GM18873 (cell line): ENCODE measurements around the gene CASP7.
"Not testable (repeated sequence)": the region's sequence is repeated elsewhere in the genome, so short reads cannot be mapped to it uniquely, and the experiment has no call there.

Experiments
- ATAC-seq: cut with Tn5 transposase; IDR thresholded peaks from one replicate; pipeline ENCODE4 v1.9.1; 2021; ENCODE audit warnings: mild to moderate bottlenecking, moderate library complexity, moderate number of reproducible peaks; ENCODE audit not compliant: unreplicated experiment, low FRiP score

Gene CASP7

GRCh38 chr10:113679463-113680189 is at the start of gene CASP7:
Gene CASP7, plus strand, starts transcription at chr10:113679912. Its CDS starts 17,582 bp downstream, at chr10:113697494.
- ATAC-seq, result peak; percentile 46

- ATAC-seq, result no peak
These were observed 48.7 kb upstream of the CASP7 start for GRCh38 chr10:113630929-113631533.

- no peak for ATAC-seq
These were observed 47.9 kb upstream of the CASP7 start for GRCh38 chr10:113631684-113632367.

GRCh38 chr10:113639966-113640365 is 39.7 kb upstream of the CASP7 start:
- no peak for ATAC-seq

GRCh38 chr10:113641702-113642101 is 38.0 kb upstream of the CASP7 start:
- no peak for ATAC-seq

- ATAC-seq, result no peak
These were observed 36.5 kb upstream of the CASP7 start for GRCh38 chr10:113643183-113643582.

GRCh38 chr10:113644185-113645120 is 35.3 kb upstream of the CASP7 start:
- no peak for ATAC-seq

- no peak for ATAC-seq
These were observed 33.1 kb upstream of the CASP7 start for GRCh38 chr10:113646336-113647201.

GRCh38 chr10:113647812-113648211 is 31.9 kb upstream of the CASP7 start:
- no peak for ATAC-seq

- no peak for ATAC-seq
These were observed 31.2 kb upstream of the CASP7 start for GRCh38 chr10:113648478-113648877.

- ATAC-seq, result no peak
These were observed 29.5 kb upstream of the CASP7 start for GRCh38 chr10:113650172-113650571.

- ATAC-seq, result no peak
These were observed 28.7 kb upstream of the CASP7 start for GRCh38 chr10:113651021-113651420.

GRCh38 chr10:113651898-113652297 is 27.8 kb upstream of the CASP7 start:
- no peak for ATAC-seq

GRCh38 chr10:113652456-113652855 is 27.3 kb upstream of the CASP7 start:
- not testable (repeated sequence) for ATAC-seq

- ATAC-seq, result no peak
These were observed 22.8 kb upstream of the CASP7 start for GRCh38 chr10:113656896-113657295.

- no peak for ATAC-seq
These were observed 22.2 kb upstream of the CASP7 start for GRCh38 chr10:113657544-113657943.

GRCh38 chr10:113661332-113661731 is 18.4 kb upstream of the CASP7 start:
- no peak for ATAC-seq

- ATAC-seq, result no peak
These were observed 16.6 kb upstream of the CASP7 start for GRCh38 chr10:113663142-113663541.

GRCh38 chr10:113663908-113664307 is 15.8 kb upstream of the CASP7 start, which contains the start of gene NRAP:
Gene NRAP, minus strand, starts transcription at chr10:113664041. Its CDS starts 159 bp downstream, at chr10:113663882.
- no peak for ATAC-seq
